ENCODE results near the gene NUDT12. TPM values are rescaled to one million over a fixed set of nuclear protein-coding genes. Genes with fewer than 3 reads are reported as not detected.

NUDT12 gene
- 12.6 and 13.9 TPM in 2 replicates for total RNA-seq (2014; rRNA removed; shearing (Covaris generic))

DNA sequence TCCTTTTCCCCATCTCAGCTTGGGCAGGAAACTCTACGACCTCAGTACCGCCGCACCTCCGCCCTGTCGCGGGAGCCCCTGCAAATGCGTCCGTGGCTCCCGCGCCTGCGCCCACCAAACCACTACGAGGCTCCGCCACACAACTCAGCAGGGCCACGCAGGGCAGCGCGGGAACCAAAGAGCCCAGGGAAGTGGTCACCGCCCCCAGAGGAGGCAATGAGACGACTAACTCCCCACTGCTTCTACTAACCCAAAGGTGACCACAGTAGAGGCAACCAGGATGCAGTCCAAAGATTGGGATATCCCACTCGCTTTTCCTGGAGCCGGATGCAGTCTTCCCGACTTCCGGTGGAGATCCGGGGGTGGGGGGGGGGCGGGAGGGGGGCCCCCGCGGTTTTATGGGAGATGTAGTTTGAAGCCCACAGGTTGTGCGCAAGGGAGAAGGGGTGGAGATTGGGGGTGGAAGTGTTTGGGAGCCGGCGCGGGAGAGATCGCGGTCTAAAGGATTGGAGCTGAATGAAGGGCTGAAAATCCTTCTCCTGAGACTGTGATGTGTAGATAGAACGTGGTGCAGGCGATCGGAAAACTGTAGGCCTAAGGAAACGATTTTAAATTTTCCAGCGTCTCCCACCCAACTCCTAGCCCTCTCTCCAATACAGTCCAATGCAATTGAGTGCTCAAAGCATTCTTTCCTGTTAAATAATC lies at the start of gene NUDT12:
Gene NUDT12 (minus strand): TSS at position 337 of the 705 bp plus-strand sequence. CDS start 2,541 bp downstream, outside the sequence.
- Histone ChIP-seq H3K4me1 (replicated peaks) (peaks cover 7% of the 10 kb centered on the region), H3K4me3 (peak within 1 kb of the TSS; percentile 74), H3K27ac (peak within 1 kb of the TSS; percentile 79), H3K27me3 (replicated peaks) (no peaks in the 10 kb centered on the region), H3K36me3 (peaks cover 8% of the 10 kb centered on the region; the same call in 1 of the 2 replicates), H3K9me3 (replicated peaks) (no peaks in the 10 kb centered on the region)
- DNase-seq (ENCODE audit: low read depth in 1 of 2, low spot score in 2 of 2): peak; percentile 82 to 92

- Histone ChIP-seq H3K27ac (no peak overlapping the region), H3K4me1 (replicated peaks) (no peaks in the 10 kb centered on the region), H3K4me3 (no peak overlapping the region), H3K27me3 (replicated peaks) (no peaks in the 10 kb centered on the region), H3K9me3 (replicated peaks) (no peaks in the 10 kb centered on the region), H3K36me3 (no peaks in the 10 kb centered on the region)
- DNase-seq (ENCODE audit: low read depth in 1 of 2, low spot score in 2 of 2): no peak
Observed at GRCh38 chr5:103607346-103607745, 44.8 kb upstream of the NUDT12 start.

DNA sequence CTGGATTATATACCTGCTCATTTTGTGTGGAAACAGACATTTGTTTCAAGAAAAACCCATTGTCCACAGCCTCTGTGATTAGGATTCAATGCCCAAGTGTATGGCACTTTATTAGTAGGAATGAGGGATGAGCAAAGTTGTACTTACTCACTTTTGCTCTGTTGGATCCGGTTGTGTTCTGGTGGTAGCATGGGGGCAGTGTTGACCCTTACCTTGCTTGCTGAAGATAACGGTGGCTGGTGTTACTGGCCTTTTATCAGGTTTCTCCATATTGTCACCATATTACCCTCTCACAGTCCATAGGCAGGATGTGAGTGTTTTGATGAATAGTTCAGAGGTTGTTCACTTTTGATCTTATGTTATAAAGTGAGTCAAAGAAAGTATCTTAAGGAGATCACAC lies 42.7 kb upstream of the NUDT12 start:
- Histone ChIP-seq H3K9me3 (replicated peaks) (no peaks in the 10 kb centered on the region), H3K4me1 (replicated peaks) (no peaks in the 10 kb centered on the region), H3K36me3 (no peaks in the 10 kb centered on the region), H3K27ac (no peak overlapping the region), H3K4me3 (no peak overlapping the region), H3K27me3 (replicated peaks) (no peaks in the 10 kb centered on the region)
- DNase-seq (ENCODE audit: low read depth in 1 of 2, low spot score in 2 of 2): no peak

DNA sequence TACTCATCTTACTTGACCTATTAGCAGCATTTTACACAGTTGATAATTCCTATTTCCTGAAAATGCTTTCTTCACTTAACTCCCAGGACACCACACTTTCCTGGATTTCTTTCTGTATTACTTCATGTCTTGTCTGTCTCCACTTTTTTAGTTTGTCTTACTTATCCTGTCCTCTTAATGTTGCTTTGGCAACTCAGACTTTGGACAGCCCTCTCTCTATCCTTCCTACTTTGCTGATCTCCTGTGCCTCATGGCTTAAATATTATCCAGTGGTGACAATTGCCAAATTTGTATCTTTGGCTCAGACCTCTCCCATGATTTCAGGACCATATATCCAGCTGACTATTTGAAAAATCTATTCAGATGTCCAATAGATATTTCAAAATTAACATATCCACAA lies 39.8 kb upstream of the NUDT12 start:
- Histone ChIP-seq H3K27me3 (replicated peaks) (no peaks in the 10 kb centered on the region), H3K9me3 (replicated peaks) (no peaks in the 10 kb centered on the region), H3K36me3 (no peaks in the 10 kb centered on the region), H3K4me3 (no peak overlapping the region), H3K27ac (no peak overlapping the region), H3K4me1 (replicated peaks) (no peaks in the 10 kb centered on the region)
- no peak for DNase-seq (ENCODE audit: low read depth in 1 of 2, low spot score in 2 of 2)

GRCh38 chr5:103601314-103601713 lies 38.7 kb upstream of the NUDT12 start:
- Histone ChIP-seq H3K27me3 (replicated peaks) (no peaks in the 10 kb centered on the region), H3K36me3 (no peaks in the 10 kb centered on the region), H3K4me1 (replicated peaks) (no peaks in the 10 kb centered on the region), H3K4me3 (no peak overlapping the region), H3K9me3 (replicated peaks) (no peaks in the 10 kb centered on the region), H3K27ac (no peak overlapping the region)
- DNase-seq (ENCODE audit: low read depth in 1 of 2, low spot score in 2 of 2): no peak

DNA sequence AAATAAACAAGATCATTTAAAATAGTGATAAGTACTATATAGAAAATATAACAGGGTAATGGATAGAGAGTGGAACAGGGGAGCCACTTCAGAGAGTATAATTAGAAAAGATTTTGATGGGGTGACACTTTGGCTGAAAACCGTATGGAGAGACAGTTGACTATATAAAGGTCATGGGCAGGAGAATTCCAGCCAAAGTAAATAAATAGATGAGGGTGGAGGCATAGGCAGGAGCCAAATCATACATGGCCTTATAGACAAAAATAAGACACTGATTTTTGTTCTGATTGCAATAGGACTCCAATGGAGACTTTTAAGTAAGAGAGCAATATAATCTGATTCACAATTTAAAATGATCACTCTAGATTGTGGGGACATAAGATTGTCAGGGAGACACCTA lies 37.5 kb upstream of the NUDT12 start:
- Histone ChIP-seq H3K9me3 (replicated peaks) (no peaks in the 10 kb centered on the region), H3K4me1 (replicated peaks) (no peaks in the 10 kb centered on the region), H3K27ac (no peak overlapping the region), H3K36me3 (no peaks in the 10 kb centered on the region), H3K27me3 (replicated peaks) (no peaks in the 10 kb centered on the region), H3K4me3 (no peak overlapping the region)
- DNase-seq (ENCODE audit: low read depth in 1 of 2, low spot score in 2 of 2): no peak

DNA sequence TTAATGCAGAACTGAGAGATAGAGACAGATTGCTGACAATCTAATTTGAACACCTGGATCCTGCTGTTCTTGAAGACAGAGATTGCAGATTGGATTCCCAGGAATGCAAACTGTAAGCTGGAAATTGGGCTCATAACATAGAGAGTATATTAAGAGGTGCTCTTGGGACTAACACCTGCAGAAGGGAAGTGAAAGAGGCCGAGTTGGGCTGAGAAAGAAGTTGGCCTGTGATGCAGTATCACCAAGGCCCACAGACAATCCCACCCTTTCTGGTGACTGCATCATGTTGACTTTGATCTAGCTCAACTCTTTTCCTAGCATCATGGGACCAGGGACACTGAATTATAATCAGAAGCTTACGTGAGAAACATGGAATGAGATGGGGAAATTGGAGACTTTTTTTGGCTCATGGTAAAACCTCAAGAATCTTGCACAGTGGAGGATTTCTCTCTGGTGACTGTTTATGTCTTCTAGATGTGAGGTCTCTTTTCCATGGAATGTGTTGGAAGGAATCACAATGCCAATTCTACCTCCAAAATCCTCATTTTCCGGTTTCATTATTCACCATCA lies 36.5 kb upstream of the NUDT12 start:
- no peak for DNase-seq (ENCODE audit: low read depth in 1 of 2, low spot score in 2 of 2)

DNA sequence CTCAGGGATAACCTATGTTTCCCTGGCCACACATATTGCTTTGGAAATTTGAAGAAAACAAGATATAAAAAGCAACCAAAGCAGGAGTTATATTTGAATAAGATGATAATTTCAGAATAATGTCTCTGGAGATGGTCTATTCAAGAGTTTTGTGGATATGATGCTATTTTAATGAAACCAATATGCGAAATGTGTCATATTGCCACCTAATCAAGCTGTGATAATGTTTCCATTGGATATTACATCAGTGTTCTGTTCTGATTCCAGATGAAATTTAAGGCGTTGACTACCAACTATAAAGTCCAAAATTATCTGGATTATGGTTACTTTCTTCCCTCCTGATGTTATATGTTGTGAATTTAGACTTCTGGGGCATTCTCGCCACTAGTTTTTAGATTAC lies 27.6 kb upstream of the NUDT12 start:
- no peaks in the 10 kb centered on the region for H3K4me1 ChIP-seq (replicated peaks)
- no peak for DNase-seq (ENCODE audit: low read depth in 1 of 2, low spot score in 2 of 2)
- no peak overlapping the region for H3K27ac ChIP-seq
- no peaks in the 10 kb centered on the region for H3K36me3 ChIP-seq
- no peaks in the 10 kb centered on the region for H3K27me3 ChIP-seq (replicated peaks)
- no peaks in the 10 kb centered on the region for H3K9me3 ChIP-seq (replicated peaks)
- no peak overlapping the region for H3K4me3 ChIP-seq

More for the DNA sequence above, 36.5 kb upstream of the NUDT12 start:
- Histone ChIP-seq H3K4me3 (no peak overlapping the region), H3K36me3 (no peaks in the 10 kb centered on the region), H3K27ac (no peak overlapping the region), H3K4me1 (replicated peaks) (no peaks in the 10 kb centered on the region), H3K9me3 (replicated peaks) (no peaks in the 10 kb centered on the region), H3K27me3 (replicated peaks) (no peaks in the 10 kb centered on the region)

DNA sequence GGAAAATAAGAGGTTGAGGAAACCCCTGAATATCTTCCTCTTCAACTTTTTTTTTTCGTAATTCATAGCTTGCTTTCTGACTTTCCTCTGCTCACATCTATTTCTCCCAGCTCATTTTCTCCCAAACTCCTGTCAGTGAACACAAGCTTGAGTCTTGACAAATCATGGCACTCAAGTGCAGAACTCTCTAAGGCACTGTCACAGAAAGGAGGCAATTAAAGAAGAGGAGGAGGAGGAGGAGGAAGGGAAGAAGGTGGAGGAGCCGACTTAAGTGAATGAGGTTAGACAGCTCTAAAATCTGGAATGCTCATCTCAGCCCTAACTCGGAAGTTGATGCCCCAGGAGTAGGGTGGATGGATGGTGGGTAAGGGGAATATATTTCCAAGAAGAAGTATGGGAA lies 27.2 kb upstream of the NUDT12 start:
- Histone ChIP-seq H3K4me1 (replicated peaks) (no peaks in the 10 kb centered on the region), H3K9me3 (replicated peaks) (no peaks in the 10 kb centered on the region), H3K36me3 (no peaks in the 10 kb centered on the region), H3K27ac (no peak overlapping the region), H3K27me3 (replicated peaks) (no peaks in the 10 kb centered on the region), H3K4me3 (no peak overlapping the region)
- DNase-seq (ENCODE audit: low read depth in 1 of 2, low spot score in 2 of 2): no peak

- Histone ChIP-seq H3K9me3 (replicated peaks) (no peaks in the 10 kb centered on the region), H3K36me3 (no peaks in the 10 kb centered on the region), H3K4me3 (no peak overlapping the region), H3K27ac (no peak overlapping the region), H3K27me3 (replicated peaks) (no peaks in the 10 kb centered on the region), H3K4me1 (replicated peaks) (no peaks in the 10 kb centered on the region)
- DNase-seq (ENCODE audit: low read depth in 1 of 2, low spot score in 2 of 2): no peak
Observed at GRCh38 chr5:103589357-103589756, 26.8 kb upstream of the NUDT12 start.

GRCh38 chr5:103587185-103587748 lies 24.7 kb upstream of the NUDT12 start:
- no peak for DNase-seq (ENCODE audit: low read depth in 1 of 2, low spot score in 2 of 2)
- no peaks in the 10 kb centered on the region for H3K9me3 ChIP-seq (replicated peaks)
- H3K36me3 ChIP-seq: no peaks in the 10 kb centered on the region
- H3K27me3 ChIP-seq (replicated peaks): no peaks in the 10 kb centered on the region
- H3K4me3 ChIP-seq: no peak overlapping the region
- no peaks in the 10 kb centered on the region for H3K4me1 ChIP-seq (replicated peaks)
- H3K27ac ChIP-seq: no peak overlapping the region

GRCh38 chr5:103582364-103582763 lies 19.8 kb upstream of the NUDT12 start:
- H3K27me3 ChIP-seq (replicated peaks): 0 out of 2 replicates have a peak, but pooled peaks cover 10% of the 10 kb centered on the region
- no peaks in the 10 kb centered on the region for H3K9me3 ChIP-seq (replicated peaks)
- no peak overlapping the region for H3K27ac ChIP-seq
- peak in 1 of 2 experiments; percentile 26 for DNase-seq (ENCODE audit: low read depth in 1 of 2, low spot score in 2 of 2)
- H3K4me3 ChIP-seq: no peak overlapping the region
- H3K36me3 ChIP-seq: no peaks in the 10 kb centered on the region
- no peaks in the 10 kb centered on the region for H3K4me1 ChIP-seq (replicated peaks)

- Histone ChIP-seq H3K9me3 (replicated peaks) (no peaks in the 10 kb centered on the region), H3K27me3 (replicated peaks) (peaks cover 26% of the 10 kb centered on the region), H3K4me1 (replicated peaks) (no peaks in the 10 kb centered on the region), H3K27ac (no peak overlapping the region), H3K36me3 (no peaks in the 10 kb centered on the region), H3K4me3 (no peak overlapping the region)
- no peak for DNase-seq (ENCODE audit: low read depth in 1 of 2, low spot score in 2 of 2)
Observed at GRCh38 chr5:103573411-103573810, 10.8 kb upstream of the NUDT12 start.

DNA sequence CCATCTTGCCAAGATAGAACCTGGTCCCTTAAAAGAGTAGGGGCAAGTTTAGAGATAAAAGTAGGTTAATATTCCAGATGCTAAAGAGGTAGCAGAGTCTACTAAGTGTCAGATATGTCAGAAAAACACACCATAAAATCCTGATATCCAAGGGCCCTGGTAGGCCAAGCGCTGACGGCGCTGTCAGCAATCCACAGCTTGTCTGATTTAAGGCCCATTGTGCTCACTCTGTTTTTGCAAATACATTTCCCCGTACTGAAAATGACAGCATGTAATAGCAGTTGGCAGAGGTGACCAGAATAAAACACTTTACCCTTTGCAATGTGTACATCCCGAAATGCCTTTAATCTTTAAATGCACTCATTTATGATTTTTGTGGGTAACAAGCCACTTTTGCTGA lies 9.9 kb upstream of the NUDT12 start:
- Histone ChIP-seq H3K4me3 (no peak overlapping the region), H3K36me3 (no peaks in the 10 kb centered on the region), H3K27me3 (replicated peaks) (peaks cover 28% of the 10 kb centered on the region), H3K4me1 (replicated peaks) (no peaks in the 10 kb centered on the region), H3K9me3 (replicated peaks) (no peaks in the 10 kb centered on the region), H3K27ac (no peak overlapping the region)
- DNase-seq (ENCODE audit: low read depth in 1 of 2, low spot score in 2 of 2): no peak
